Tongue (tissue), 2 donors: ENCODE data around the gene HNRNPD. TPM values are rescaled to one million over a fixed set of nuclear protein-coding genes. Genes with fewer than 3 reads are reported as not detected.
A peak's percentile ranks its signal among the peaks of the same experiment; 100 is the strongest.
"Not testable (repeated sequence)": the region's sequence is repeated elsewhere in the genome, so short reads cannot be mapped to it uniquely, and the experiment has no call there.

Source experiments
- DNase-seq: peaks from one replicate; pipeline ENCODE4 v3.0.0-alpha.2; 2015
- total RNA-seq: library from RNA; depleted of rRNA; stranded (reverse); fragments of >200 nt; gene quantifications from one replicate; pipeline ENCODE4 v1.2.3, GENCODE V29; 2014

HNRNPD gene
- total RNA-seq, 1 donor from 2014 or later = 103 TPM

DNA sequence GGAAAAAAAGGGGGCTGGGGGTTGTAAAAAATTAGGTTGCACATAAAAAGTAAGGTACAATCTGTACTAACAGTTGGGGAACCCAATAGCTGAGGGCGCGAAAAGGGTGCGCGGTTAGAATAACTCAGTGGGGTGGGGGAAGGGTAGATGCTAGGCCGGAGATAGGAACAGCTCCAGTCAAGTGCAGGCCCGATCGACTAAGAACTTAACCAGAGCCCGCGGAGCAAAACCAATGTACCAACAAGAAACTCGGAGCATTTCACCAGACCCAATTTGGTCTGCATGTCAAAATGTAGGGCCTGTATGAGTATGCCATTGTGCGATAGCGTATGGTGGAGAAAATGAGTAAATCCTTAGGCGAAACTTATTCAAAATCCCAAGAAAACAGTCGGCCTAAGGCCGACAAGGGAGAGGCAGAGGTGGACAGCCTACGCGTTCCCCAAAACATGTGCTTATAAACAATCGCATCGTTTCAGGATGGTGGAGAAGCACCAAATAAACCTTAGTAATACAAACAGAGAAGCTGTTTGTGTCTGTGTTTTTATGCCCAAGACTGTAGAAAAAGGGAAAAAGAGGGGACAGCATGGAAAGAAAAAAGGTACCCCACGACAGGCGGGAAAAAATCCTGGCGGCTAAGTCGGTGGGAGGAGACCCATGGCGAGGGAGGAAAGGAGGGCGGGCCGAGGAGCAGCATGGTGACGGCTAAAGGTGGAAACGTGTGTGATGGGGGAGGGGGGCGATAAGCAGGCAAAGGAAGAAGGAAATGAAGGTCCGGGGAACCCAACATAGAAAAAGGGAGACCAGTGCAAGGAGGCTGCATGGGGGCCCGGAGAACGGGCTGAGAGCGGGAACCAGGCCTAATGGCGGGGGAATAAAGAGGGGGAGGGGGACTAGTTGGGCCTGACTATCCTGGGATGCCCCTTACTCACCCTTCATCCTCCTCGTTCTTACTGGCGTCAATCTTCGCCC lies 990 bp downstream of the HNRNPD start:
- DNase-seq = peak; percentile 90

DNA sequence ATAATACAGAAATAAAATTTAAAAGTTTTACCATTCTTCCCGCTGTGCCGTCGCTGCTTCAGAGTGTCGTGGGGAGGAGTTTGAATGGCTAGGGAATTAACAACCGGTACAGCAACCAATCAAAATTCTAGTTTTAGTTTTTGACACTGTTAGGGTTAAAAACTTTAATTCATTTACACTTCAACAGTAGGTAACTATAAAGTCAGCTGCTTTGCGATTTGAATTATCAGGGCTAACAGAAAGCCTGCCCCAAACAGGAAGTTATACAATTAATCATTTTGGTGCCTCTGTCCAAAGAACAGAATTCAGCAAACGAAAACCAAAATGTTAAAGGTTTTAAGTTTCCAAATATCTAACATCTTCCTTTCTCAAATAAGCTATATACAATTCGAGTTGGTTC lies 2.3 kb downstream of the HNRNPD start:
- DNase-seq = no peak

DNA sequence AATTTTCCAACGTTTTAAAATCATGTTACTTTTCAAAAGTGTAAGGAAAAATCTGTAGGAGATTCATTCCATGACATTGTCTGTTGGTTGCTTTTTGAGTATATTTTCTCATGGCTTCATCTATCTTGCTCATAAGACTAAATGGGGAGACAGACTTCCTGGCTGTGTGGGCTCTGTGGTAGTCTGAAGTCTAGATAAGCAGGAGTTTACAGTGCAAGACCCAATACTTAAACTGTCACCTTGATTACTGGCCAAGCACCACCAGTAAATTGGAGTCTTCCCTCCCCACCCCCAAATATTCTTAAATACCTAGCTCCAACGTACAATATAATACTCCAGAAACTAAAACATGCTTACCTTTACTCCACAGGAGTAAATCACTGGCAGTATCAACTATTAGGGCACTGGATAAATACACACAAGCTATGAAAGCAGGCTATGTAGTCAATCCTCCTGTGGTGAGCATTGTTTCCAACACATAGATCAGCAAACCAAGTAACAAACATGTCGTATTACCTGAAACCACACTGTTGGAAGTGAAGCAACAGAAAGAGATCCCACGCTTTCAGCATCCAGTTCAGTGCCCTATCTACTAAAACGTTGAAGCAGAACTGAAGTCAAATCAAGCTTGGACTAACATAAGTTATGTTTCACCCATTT lies 6.2 kb downstream of the HNRNPD start:
- no peak for DNase-seq

DNA sequence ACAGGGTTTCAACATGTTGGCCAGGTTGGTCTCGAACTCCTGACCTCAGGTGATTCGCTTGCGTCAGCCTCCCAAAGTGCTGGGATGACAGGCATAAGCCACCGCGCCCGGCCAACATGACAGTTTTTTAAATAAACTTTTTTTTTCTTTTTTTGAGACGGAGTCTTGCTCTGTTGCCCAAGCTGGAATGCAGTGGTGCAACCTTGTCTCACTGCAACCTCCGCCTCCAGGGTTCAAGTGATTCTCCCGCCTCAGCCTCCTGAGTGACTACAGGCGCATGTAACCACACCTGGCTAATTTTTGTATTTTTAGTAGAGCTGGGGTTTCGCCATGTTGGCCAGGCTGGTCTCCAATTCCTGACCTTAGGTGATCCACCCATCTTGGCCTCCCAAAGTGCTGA lies 7.4 kb downstream of the HNRNPD start:
- not testable (repeated sequence) for DNase-seq

DNA sequence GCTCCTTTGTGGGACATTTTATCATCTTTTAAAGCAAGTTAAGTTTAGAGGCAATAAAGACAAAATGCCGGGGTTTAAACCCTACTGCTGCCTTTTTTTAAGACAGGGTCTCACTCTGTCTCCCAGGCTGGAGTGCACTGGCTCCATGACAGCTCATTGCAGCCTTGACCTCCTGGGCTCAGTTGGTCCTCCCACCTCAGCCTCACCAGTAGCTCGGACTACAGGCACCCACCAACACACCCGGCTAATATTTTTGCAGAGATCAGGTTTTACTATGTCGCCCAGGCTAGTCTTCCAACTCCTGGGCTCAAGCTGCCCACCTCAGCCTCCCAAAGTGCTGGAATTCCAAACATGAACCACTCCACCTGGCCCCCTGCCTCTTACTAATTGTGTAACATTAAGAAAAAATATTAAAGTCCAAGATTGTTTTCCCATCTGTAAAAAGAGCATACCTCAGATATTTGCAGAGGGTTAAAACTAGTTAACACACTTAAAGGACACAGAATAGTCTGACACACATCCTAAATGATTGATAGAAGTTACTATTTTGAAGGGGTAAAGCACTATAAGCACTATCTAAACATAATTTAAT lies 9.8 kb downstream of the HNRNPD start:
- no peak for DNase-seq

DNA sequence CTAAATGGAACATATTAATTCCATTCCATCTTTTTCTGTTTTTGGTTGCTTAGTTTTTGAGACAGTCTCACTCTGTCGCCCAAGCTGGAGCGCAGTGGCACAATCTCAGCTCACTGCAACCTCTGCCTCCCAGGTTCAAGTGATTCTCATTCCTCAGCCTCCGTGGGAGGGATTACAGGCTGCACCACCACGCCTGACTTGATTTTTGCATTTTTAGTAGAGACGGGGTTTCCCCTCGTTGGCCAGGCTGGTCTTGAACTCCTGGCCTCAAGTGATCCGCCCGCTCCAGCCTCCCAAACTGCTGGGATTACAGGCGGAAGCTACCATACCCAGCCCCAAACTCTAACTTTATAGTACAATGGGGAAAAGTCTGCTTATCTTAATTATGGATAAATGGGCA lies 11.2 kb downstream of the HNRNPD start:
- DNase-seq = no peak

DNA sequence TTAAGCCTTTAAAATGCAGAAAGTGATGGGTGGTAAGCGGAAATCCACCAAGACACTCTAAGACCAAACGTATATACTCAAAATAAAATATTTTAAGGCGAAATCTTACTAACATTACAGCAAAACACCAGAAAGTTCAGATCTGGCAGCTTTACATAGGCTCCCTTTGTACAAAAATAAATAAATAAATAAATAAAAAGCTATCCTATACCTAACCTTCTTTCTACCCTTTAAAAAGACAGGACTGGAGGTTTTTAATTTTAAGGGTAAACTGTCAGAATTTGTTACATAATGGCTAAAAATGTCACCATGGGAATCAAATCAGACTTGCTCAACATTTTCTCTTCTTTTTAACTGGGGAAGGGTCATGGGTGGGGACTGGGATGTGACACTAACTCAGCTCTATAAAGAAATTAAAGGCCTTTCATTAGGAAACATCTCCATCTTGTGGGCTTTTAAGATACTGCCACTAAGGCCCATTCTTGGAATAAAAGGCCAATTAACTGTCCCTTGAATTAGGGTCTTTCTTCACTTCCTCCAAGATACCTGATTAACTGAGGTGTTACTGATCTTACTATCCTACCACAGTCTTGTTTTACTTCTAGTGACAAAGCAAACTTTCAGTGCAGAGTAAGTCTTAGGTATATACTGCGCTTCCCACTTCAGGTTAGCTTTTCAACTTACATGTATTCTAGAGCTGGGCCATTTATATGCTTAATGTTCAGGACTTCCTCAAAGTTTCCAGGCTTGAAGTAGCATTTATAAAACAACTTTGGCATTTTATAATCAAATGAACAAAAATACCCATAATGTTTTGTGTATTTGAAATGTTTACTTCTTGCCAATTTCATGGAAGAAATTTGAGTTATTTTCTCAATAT lies 13.3 kb downstream of the HNRNPD start:
- peak; percentile 47 for DNase-seq

DNA sequence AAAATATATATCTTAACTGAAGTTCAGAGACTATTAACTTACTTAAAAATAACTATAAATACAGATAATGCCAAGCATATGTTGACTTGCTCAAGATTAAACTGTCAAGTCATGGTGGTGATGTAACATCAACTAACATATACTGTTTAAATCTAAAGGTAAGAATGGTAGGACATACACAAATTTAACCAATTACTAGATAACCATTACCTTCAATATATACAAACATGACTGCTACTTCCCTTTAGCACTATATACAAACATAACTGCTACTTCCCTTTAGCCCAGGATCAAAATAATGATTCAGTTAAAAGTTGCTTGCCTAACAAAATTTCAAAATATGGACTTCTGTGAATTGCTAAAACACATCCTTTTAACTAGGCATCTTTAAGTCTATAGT lies 14.9 kb downstream of the HNRNPD start:
- no peak for DNase-seq

DNA sequence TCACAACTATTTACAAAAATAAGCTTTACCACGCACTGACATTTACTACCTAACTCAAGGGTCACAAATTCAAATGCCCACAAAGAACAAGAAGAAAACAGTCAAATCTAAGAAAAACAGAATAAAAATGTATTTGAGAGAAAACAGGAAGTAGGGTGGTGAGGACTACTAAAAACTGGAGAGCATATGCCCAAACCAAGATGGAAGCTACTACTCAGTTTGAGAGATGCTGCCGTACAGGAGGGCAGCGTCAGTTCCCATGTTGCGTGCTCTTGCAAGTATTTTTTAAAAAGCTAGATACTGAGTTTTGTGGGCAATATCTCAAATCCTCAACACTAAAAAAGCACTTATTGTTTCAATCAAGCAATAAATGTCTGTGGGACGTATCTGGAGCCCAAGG lies 16.2 kb downstream of the HNRNPD start:
- DNase-seq = no peak

DNA sequence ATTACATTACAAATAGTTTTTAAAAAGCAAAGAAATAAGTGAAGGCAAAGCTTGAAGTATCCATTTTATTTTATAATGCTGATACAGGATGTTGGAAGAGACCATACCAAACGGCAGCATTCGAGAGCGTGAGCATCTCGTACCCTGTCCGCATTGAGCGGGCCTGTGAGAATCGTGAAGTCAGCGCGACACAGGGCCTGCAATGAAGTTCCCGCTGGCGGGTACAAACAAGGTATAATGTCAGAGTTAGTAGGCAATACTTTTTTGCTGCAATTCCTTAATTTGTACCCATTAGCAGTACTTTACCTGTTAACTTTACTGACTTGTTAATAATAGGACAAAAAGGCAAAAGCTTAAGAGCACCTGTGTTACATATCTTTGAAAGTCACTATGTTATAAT lies 19.0 kb downstream of the HNRNPD start:
- DNase-seq = no peak

DNA sequence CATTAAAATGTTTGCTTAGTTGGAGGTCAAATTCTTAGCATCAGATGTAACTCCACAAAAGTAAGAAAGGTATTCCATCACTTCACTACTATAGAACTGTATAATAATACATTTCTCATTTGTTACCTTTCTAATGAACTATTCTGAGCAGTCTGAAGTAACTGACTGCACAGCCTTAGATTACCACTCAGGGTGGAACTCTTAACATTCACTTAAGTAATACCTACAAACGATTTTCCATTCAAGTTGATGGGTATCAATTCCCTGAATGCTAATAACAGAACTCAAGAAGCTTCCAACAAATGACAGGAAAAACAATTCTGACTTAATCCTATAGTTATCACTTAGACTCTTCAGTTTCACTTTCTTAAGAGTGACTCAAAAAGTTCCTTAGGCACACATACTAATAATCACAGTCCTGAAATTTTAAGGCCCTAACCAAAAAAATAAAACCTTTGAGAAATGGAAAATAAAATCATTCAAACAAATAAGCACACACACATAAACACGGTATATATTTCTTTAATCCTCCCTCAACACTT lies 20.9 kb downstream of the HNRNPD start:
- no peak for DNase-seq

DNA sequence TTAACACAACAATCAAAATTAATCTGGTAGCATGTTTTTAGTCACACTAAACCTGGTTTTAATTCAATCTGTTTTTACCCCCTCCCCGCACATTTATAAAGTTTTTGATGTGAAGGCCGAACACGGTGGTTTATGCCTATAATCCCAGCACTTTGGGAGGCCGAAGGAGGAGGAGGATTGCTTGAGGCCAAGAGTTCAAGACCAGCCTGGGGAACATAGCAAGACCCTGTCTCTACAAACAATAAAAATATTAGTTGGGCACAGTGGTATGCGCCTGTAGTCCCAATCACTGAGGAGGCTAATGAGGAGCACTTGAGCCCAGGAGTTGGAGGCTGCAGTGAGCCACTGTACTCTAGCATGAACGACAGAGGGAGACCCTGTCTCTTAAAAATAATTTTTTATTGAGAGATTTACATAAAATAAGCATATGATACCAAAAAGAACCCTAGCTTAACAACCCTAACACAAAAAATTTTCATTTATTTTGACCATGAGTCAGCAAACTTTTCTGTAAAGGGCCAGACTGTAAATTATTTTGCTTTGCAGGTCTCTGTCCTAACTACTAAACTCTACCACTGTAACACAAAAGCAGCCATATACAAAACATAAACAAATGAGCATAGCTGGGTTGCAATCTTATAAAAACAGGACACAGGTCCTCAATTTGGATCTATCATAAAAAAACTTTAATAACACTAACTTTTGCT lies 21.5 kb downstream of the HNRNPD start:
- no peak for DNase-seq

DNA sequence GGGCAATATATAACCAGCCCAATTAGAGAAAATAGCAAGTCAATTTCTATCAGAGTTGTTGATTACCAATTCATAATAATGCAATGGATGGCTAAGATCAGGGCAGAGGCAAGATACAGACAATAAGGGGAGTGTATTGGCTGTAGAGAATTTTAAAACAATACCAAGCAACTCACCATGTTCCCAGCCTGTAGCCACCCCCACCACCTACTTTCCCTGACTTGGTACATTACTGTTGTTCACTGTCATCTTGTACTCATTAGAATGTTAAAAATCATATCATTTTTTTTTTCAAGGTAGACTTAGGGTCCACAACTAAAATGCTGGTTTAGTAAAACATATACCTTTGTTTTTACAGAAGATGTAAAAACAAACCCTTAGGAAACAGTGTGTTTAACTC lies 27.7 kb downstream of the HNRNPD start:
- DNase-seq = no peak

DNA sequence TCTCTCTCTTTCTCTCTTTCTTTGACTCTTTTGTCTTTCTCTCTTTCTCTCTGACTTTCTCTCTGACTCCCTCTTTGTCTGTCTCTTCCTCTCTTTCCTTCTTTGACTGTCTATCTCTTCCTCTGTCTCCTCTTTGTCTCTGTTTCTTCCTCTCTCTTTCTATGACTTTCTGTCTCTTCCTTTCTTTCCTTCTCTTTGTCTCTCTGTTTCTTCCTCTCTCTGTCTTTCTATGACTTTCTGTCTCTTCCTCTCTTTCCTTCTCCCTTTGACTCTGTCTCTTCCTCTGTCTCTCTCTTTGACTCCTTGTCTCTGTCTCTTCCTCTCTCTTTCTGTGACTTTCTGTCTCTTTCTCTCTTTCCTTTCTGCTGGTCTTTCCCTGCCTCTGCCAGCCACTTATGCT lies 38.7 kb downstream of the HNRNPD start:
- DNase-seq = no peak

DNA sequence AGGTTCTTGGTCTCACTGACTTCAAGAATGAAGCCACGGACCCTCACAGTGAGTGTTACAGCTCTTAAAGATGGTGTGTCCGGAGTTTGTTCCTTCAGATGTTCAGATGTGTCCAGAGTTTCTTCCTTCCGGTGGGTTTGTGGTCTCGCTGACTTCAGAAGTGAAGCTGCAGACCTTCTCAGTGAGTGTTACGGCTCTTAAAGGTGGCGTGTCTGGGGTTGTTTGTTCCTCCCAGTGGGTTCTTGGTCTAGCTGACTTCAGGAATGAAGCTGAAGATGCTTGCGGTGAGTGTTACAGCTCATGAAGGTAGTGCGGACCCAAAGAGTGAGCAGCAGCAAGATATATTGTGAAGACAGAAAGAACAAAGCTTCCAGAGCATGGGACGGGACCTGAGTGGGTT lies 40.1 kb downstream of the HNRNPD start:
- not testable (repeated sequence) for DNase-seq

DNA sequence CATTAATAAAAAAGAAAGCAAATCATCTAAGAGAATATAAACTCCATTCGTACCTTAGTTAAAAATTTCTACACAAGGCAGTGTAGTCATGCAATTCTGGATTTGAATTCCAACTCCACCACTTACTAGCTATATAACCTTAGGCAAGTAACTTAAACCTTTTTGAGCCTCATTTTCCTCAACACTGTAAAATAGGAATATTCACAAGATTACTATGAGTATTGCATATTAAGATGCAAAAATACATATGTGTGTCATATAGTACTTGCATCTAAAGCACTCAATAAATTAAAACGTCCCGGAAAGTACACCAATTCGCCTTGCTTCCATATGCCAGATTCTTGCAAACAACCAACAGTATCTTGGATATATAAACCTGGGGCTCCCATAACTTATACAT lies 42.0 kb downstream of the HNRNPD start:
- DNase-seq = no peak

DNA sequence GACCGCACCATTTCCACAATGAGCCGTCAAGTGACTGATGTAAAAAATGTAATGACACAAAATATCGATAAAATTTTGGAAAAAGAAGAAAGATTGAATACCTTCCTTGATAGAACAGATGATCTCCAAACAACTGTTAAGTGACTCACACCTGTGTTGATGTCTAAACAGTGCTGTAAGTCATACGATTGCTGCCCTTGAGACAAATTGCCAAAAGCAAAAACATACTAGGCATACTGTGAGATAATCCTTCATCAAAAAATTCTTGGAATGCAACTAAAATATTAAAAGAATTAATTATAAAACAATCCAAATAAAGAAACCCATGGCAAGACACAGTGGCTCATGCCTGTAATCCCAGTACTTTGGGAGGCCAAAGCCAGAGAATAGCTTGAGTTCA lies 53.4 kb downstream of the HNRNPD start:
- DNase-seq = no peak

DNA sequence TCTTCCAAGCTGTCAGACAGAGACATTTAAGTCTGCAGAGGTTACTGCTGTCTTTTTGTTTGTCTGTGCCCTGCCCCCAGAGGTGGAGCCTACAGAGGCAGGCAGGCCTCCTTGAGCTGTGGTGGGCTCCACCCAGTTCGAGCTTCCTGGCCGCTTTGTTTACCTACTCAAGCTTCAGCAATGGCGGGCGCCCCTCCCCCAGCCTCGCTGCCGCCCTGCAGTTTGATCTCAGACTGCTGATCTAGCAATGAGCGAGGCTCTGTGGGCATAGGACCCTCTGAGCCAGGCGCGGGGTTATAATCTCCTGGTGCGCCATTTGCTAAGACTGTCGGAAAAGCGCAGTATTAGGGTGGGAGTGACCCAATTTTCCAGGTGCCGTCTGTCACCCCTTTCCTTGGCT lies 70.7 kb downstream of the HNRNPD start:
- DNase-seq = not testable (repeated sequence)
